ENCODE results near the gene MYNN. TPM values are rescaled to one million over a fixed set of nuclear protein-coding genes. Genes with fewer than 3 reads are reported as not detected.

MYNN gene
- total and polyA plus RNA-seq, 2 of the 13 experiments (the other 11 are each of a cell fraction or from before 2014, with no cell fraction given), result 10.4 to 17.6 TPM

GRCh38 chr3:169772897-169773816 is at the start of gene MYNN (continued):
- no peak for TF ChIP-seq GMEB2 (CRISPR knock-in tag; IDR thresholded peaks at IDR 0.05; ENCODE audit: low read depth)
- peak; percentile 96 for TF ChIP-seq FOXC1 (CRISPR knock-in tag; IDR thresholded peaks at IDR 0.05; ENCODE audit: borderline replicate concordance)
- TF ChIP-seq XBP1 (CRISPR knock-in tag; IDR thresholded peaks at IDR 0.05), result peak; percentile 55
- no peak for TF ChIP-seq ZNF724P (CRISPR knock-in tag; IDR thresholded peaks at IDR 0.05; ENCODE audit: borderline replicate concordance)
- TF ChIP-seq, protein P1, sequence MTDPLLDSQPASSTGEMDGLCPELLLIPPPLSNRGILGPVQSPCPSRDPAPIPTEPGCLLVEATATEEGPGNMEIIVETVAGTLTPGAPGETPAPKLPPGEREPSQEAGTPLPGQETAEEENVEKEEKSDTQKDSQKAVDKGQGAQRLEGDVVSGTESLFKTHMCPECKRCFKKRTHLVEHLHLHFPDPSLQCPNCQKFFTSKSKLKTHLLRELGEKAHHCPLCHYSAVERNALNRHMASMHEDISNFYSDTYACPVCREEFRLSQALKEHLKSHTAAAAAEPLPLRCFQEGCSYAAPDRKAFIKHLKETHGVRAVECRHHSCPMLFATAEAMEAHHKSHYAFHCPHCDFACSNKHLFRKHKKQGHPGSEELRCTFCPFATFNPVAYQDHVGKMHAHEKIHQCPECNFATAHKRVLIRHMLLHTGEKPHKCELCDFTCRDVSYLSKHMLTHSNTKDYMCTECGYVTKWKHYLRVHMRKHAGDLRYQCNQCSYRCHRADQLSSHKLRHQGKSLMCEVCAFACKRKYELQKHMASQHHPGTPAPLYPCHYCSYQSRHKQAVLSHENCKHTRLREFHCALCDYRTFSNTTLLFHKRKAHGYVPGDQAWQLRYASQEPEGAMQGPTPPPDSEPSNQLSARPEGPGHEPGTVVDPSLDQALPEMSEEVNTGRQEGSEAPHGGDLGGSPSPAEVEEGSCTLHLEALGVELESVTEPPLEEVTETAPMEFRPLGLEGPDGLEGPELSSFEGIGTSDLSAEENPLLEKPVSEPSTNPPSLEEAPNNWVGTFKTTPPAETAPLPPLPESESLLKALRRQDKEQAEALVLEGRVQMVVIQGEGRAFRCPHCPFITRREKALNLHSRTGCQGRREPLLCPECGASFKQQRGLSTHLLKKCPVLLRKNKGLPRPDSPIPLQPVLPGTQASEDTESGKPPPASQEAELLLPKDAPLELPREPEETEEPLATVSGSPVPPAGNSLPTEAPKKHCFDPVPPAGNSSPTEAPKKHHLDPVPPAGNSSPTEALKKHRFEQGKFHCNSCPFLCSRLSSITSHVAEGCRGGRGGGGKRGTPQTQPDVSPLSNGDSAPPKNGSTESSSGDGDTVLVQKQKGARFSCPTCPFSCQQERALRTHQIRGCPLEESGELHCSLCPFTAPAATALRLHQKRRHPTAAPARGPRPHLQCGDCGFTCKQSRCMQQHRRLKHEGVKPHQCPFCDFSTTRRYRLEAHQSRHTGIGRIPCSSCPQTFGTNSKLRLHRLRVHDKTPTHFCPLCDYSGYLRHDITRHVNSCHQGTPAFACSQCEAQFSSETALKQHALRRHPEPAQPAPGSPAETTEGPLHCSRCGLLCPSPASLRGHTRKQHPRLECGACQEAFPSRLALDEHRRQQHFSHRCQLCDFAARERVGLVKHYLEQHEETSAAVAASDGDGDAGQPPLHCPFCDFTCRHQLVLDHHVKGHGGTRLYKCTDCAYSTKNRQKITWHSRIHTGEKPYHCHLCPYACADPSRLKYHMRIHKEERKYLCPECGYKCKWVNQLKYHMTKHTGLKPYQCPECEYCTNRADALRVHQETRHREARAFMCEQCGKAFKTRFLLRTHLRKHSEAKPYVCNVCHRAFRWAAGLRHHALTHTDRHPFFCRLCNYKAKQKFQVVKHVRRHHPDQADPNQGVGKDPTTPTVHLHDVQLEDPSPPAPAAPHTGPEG (CRISPR knock-in tag; IDR thresholded peaks at IDR 0.05), result peak; percentile 69
- no peak for TF ChIP-seq HNRNPLL (IDR thresholded peaks at IDR 0.05; ENCODE audit: low read depth, low read length, poor library complexity, severe bottlenecking)
- TF ChIP-seq NRL (CRISPR knock-in tag; IDR thresholded peaks at IDR 0.05; ENCODE audit: borderline replicate concordance), result peak; percentile 77; the same call in 1 of the 2 replicates
- TF ChIP-seq ZNF605 (CRISPR knock-in tag; IDR thresholded peaks at IDR 0.05), result peak; percentile 82; the same call in 1 of the 2 replicates
- TF ChIP-seq ZFY (CRISPR knock-in tag; IDR thresholded peaks at IDR 0.05), result peak; percentile 95
- TF ChIP-seq ZHX1 (CRISPR knock-in tag; IDR thresholded peaks at IDR 0.05; ENCODE audit: low read depth), result peak; percentile 96
- no peak for TF ChIP-seq FOXM1 (CRISPR knock-in tag; IDR thresholded peaks at IDR 0.05)
- TF ChIP-seq KDM3A (CRISPR knock-in tag; IDR thresholded peaks at IDR 0.05; ENCODE audit: low read depth), result peak; percentile 78
- TF ChIP-seq POLR2G (IDR thresholded peaks at IDR 0.05; ENCODE audit: low read depth, low read length), result peak; percentile 97
